Ascending aorta (tissue), 2 donors: Measurements from ENCODE around the gene RADIL. TPM values are rescaled to one million over a fixed set of nuclear protein-coding genes. Genes with fewer than 3 reads are reported as not detected.
A peak's percentile ranks its signal among the peaks of the same experiment; 100 is the strongest.
"Not testable (repeated sequence)": the region's sequence is repeated elsewhere in the genome, so short reads cannot be mapped to it uniquely, and the experiment has no call there.

ENCODE experiments used
- DNase-seq, 2 donors: peaks; one replicate each; pipeline ENCODE4 v3.0.0-alpha.2; 2019; ENCODE audit warnings: low spot score in 2 of 2
- H3K27ac ChIP-seq, 2 donors: fragments of 200-600 bp; sonication (generic); one replicate each; pipeline ENCODE4 v1.5.1; 2016 to 2017; ENCODE audit warnings: mild to moderate bottlenecking in 1 of 2
- H3K27me3 ChIP-seq: fragments of 200-600 bp; sonication (generic); one replicate; pipeline ENCODE4 v1.5.1; 2017
- H3K36me3 ChIP-seq, 2 donors: fragments of 200-600 bp; sonication (generic); one replicate each; pipeline ENCODE4 v1.5.1; 2016
- H3K4me1 ChIP-seq, 2 donors: fragments of 200-600 bp; sonication (generic); one replicate each; pipeline ENCODE4 v1.5.1; 2016 to 2017; ENCODE audit warnings: mild to moderate bottlenecking in 1 of 2
- H3K4me3 ChIP-seq, 2 donors: fragments of 200-600 bp; sonication (generic); one replicate each; pipeline ENCODE4 v1.5.1; 2016 to 2017; ENCODE audit warnings: mild to moderate bottlenecking in 1 of 2
- H3K9me3 ChIP-seq, 2 donors: fragments of 200-600 bp; sonication (generic); one replicate each; pipeline ENCODE4 v1.5.1; 2016
- CTCF ChIP-seq, 3 experiments: fragments of 200-600 bp in 2 of 3; fragments of 450-650 bp in 1 of 3; sonication (generic) in 2 of 3; IDR thresholded peaks; one replicate each; pipeline ENCODE4 v1.5.1; 2016 to 2019; ENCODE audit warnings: antibody characterized with exemption in 3 of 3, mild to moderate bottlenecking in 1 of 3, moderate library complexity in 1 of 3
- intact Hi-C: fragments of 100-400 bp; cut with DNase I; formaldehyde crosslinking; loops from one replicate; pipeline ENCODE4 v1.15.1; 2023
- total RNA-seq: library from RNA; depleted of rRNA; stranded (reverse); fragments of >200 nt; gene quantifications from one replicate; pipeline ENCODE4 v1.1.0, GENCODE V29; 2016

Gene RADIL
- total RNA-seq, 1 donor from 2014 or later: 42.4 TPM

- H3K36me3 ChIP-seq: peaks cover 6 to 15% of the 10 kb centered on the region in 2 donors
- no peak overlapping the region for H3K27ac ChIP-seq
- intact Hi-C loops: no loop called here
- TF ChIP-seq CTCF (IDR thresholded peaks at IDR 0.05): no peak
- H3K4me3 ChIP-seq: no peak overlapping the region
- H3K4me1 ChIP-seq: peaks cover 0 to 3% of the 10 kb centered on the region in 2 donors
- no peaks in the 10 kb centered on the region for H3K9me3 ChIP-seq
- H3K27me3 ChIP-seq: no peaks in the 10 kb centered on the region
- no peak for DNase-seq
Observed at GRCh38 chr7:4796453-4796852, 87.1 kb downstream of the RADIL start.

- Histone ChIP-seq H3K4me3 (no peak overlapping the region), H3K27ac (no peak overlapping the region), H3K36me3 (peaks cover 22 to 32% of the 10 kb centered on the region in 2 donors), H3K9me3 (no peaks in the 10 kb centered on the region), H3K4me1 (peaks cover 0 to 3% of the 10 kb centered on the region in 2 donors), H3K27me3 (no peaks in the 10 kb centered on the region)
- TF ChIP-seq CTCF (IDR thresholded peaks at IDR 0.05): no peak
- no peak for DNase-seq
- intact Hi-C loops: no loop called here
Observed at GRCh38 chr7:4794591-4795350, 88.7 kb downstream of the RADIL start.

GRCh38 chr7:4794171-4794570, 89.3 kb downstream of the RADIL start:
- H3K9me3 ChIP-seq, DNase-seq, H3K4me1 ChIP-seq, H3K4me3 ChIP-seq, intact Hi-C loops, H3K27ac ChIP-seq, H3K27me3 ChIP-seq: not testable (repeated sequence)
- H3K36me3 ChIP-seq: peaks cover 28 to 38% of the 10 kb centered on the region in 2 donors

GRCh38 chr7:4793385-4793993, 90.0 kb downstream of the RADIL start:
- intact Hi-C loops, H3K4me3 ChIP-seq, H3K4me1 ChIP-seq, H3K9me3 ChIP-seq, DNase-seq, H3K27me3 ChIP-seq, H3K27ac ChIP-seq: not testable (repeated sequence)
- peaks cover 35 to 45% of the 10 kb centered on the region in 2 donors for H3K36me3 ChIP-seq

- Histone ChIP-seq H3K27me3 (no peaks in the 10 kb centered on the region), H3K36me3 (peaks cover 44 to 53% of the 10 kb centered on the region in 2 donors), H3K9me3 (no peaks in the 10 kb centered on the region), H3K27ac (no peak overlapping the region), H3K4me3 (peak overlapping the region; percentile 39 to 56), H3K4me1 (no peaks in the 10 kb centered on the region)
- no peak for TF ChIP-seq CTCF (IDR thresholded peaks at IDR 0.05)
- no peak for DNase-seq
- intact Hi-C loops: no loop called here
Observed at GRCh38 chr7:4792537-4793126, 90.9 kb downstream of the RADIL start.

- peaks cover 51 to 60% of the 10 kb centered on the region in 2 donors for H3K36me3 ChIP-seq
- peak overlapping the region; percentile 39 to 56 for H3K4me3 ChIP-seq
- H3K27me3 ChIP-seq: no peaks in the 10 kb centered on the region
- TF ChIP-seq CTCF (IDR thresholded peaks at IDR 0.05): peak; percentile 44 to 68 (median 44)
- intact Hi-C loops: no loop called here
- H3K4me1 ChIP-seq: no peaks in the 10 kb centered on the region
- DNase-seq: no peak
- H3K27ac ChIP-seq: no peak overlapping the region
- H3K9me3 ChIP-seq: no peaks in the 10 kb centered on the region
Observed at GRCh38 chr7:4791738-4792536, 91.6 kb downstream of the RADIL start.
